ENCODE results near the gene SLC16A10. TPM values are rescaled to one million over a fixed set of nuclear protein-coding genes. Genes with fewer than 3 reads are reported as not detected.

Gene SLC16A10
- total RNA-seq, 4 donors from 2014 or later = 35.6 to 50.9 (median 43.9) TPM

GRCh38 chr6:111147440-111147839 is 60.1 kb downstream of the SLC16A10 start:
- no peak for TF ChIP-seq POLR2A (IDR thresholded peaks at IDR 0.05)
- no peak for TF ChIP-seq CTCF (IDR thresholded peaks at IDR 0.05)
- no peak for DNase-seq (ENCODE audit: low spot score in 2 of 2)
- 54 to 60% methylated on average over 3 of the region's 3 CpGs for WGBS, 2 donors
- H3K4me3 ChIP-seq (ENCODE audit: low read depth, poor library complexity, severe bottlenecking) = no peak overlapping the region
- intact Hi-C loops (cut with DNase I; ENCODE audit: low total_unique reads) = no loop called here

GRCh38 chr6:111148110-111148509 is 60.8 kb downstream of the SLC16A10 start:
- TF ChIP-seq CTCF (IDR thresholded peaks at IDR 0.05) (no peak), POLR2A (IDR thresholded peaks at IDR 0.05) (no peak)
- WGBS, 2 donors = 59 to 61% methylated on average over 1 of the region's 1 CpG
- intact Hi-C loops (cut with DNase I; ENCODE audit: low total_unique reads) = no loop called here
- no peak for DNase-seq (ENCODE audit: low spot score in 2 of 2)
- H3K4me3 ChIP-seq (ENCODE audit: low read depth, poor library complexity, severe bottlenecking) = no peak overlapping the region

DNA sequence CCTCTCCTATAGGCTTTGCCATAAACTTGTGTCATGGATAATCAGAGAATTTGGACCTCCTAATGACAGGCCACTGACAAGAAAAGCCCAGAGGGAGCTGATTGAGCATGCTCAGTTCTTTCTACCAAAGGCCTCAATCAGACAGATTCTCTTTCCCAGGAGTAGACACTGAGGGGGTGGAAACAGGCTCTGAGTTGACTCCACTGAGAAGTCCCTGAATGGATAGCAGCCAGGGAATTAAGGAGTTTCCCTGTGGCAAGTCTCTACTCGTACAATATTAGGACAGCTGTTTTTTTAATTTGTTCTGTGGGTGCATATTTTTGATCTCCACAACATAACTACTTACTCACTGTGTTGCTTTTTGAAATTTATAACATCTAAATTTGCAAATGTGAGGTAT is 63.3 kb downstream of the SLC16A10 start:
- DNase-seq (ENCODE audit: low spot score in 2 of 2) = no peak
- intact Hi-C loops (cut with DNase I; ENCODE audit: low total_unique reads) = no loop called here
- TF ChIP-seq CTCF (IDR thresholded peaks at IDR 0.05) (no peak), POLR2A (IDR thresholded peaks at IDR 0.05) (no peak)
- H3K4me3 ChIP-seq (ENCODE audit: low read depth, poor library complexity, severe bottlenecking) = no peak overlapping the region
- WGBS, 2 donors = 18 to 35% methylated on average over 1 of the region's 1 CpG

DNA sequence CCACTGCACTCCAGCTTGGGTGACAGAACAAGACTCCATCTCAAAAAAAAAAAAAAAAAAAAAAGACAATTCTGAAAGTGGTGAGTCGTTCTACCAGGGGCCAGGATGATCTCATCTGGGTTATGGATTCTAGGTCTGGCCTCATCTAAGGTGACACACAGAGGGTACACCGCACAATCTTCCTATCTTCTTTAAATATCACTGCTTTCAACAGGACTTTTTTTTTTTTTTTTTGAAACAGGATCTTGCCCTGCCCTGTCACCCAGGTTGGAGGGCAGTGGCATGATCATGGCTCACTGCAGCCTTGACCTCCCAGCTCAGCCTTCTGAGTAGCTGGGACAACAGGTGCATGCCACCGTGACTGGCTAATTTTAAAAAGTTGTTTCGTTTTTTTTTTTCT is 67.7 kb downstream of the SLC16A10 start:
- DNase-seq (ENCODE audit: low spot score in 2 of 2) = no peak
- 84 to 85% methylated on average over 4 of the region's 4 CpGs for WGBS, 2 donors
- intact Hi-C loops (cut with DNase I; ENCODE audit: low total_unique reads) = no loop called here
- no peak for TF ChIP-seq CTCF (IDR thresholded peaks at IDR 0.05)
- TF ChIP-seq POLR2A (IDR thresholded peaks at IDR 0.05) = no peak
- no peak overlapping the region for H3K4me3 ChIP-seq (ENCODE audit: low read depth, poor library complexity, severe bottlenecking)

DNA sequence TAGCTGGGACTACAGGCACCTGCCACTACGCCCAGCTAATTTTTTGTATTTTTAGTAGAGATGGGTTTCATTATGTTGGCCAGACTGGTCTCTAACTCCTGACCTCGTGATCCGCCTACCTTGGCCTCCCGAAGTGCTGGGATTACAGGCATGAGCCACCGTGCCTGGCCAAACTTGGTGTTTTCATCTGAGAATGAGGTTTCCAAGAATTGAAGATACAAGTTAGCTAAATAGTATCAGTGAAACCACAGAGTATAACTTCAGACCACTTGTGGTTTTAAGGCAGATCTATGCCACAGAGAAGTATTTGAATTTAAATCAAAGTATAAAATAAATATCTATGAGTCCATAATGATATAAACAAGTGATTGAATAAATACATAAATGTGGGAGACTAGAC is 70.1 kb downstream of the SLC16A10 start:
- H3K4me3 ChIP-seq (ENCODE audit: low read depth, poor library complexity, severe bottlenecking) = no peak overlapping the region
- intact Hi-C loops (cut with DNase I; ENCODE audit: low total_unique reads) = no loop called here
- 88 to 89% methylated on average over 5 of the region's 5 CpGs for WGBS, 2 donors
- no peak for DNase-seq (ENCODE audit: low spot score in 2 of 2)
- TF ChIP-seq POLR2A (IDR thresholded peaks at IDR 0.05) (no peak), CTCF (IDR thresholded peaks at IDR 0.05) (no peak)

DNA sequence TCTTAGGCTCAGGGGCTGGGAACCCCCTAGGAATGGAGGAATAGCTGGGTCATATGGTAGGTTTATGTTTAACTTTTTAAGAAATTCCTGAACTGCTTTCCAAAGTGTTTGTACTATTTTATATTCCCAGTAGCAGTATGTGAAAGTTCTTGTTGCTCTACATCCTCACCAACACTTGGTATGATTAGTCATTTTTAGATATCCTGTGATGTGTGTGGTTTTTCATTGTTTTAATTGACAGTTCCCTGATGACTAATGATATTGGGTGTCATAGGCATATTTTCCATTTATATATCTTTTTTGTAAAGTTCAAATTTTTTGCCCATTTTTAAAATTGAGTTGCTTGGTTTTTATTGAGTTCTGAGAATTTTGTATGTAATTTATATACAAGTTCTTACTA is 72.3 kb downstream of the SLC16A10 start:
- no peak for DNase-seq (ENCODE audit: low spot score in 2 of 2)
- no peak for TF ChIP-seq POLR2A (IDR thresholded peaks at IDR 0.05)
- TF ChIP-seq CTCF (IDR thresholded peaks at IDR 0.05) = no peak
- no peak overlapping the region for H3K4me3 ChIP-seq (ENCODE audit: low read depth, poor library complexity, severe bottlenecking)
- intact Hi-C loops (cut with DNase I; ENCODE audit: low total_unique reads) = no loop called here

Measured in lower leg skin (tissue), 4 donors.